ENCODE results near the gene RPS6KA3. TPM values are rescaled to one million over a fixed set of nuclear protein-coding genes. Genes with fewer than 3 reads are reported as not detected.

RPS6KA3 gene
- total RNA-seq, 1 donor from 2014 or later, result 40.5 TPM

DNA sequence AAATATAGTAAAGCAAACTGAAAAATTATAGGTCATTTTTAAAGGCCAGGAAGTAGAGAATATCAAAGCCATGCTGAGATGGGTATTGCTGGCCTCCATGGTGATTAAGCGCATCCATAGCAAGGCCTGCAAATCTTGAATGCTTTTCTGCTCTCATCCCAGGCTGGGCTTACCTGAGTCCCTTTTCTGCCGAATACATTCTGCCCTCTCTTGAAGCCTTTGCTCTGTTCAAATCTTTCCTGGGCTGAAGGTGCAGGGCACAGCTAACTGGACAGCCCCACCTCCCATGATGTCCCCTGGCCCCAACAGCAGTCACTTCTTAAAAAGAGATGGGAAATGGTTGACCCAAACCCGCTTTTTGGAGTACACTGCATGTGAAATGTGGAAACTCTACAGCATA, 115.0 kb downstream of the RPS6KA3 start:
- POLR2A ChIA-PET, result no interaction called here
- no peak for ATAC-seq (ENCODE audit: low read depth)
- Mint-ChIP-seq H3K4me3 (no peak overlapping the region), H3K4me1 (peaks cover 10% of the 10 kb centered on the region), H3K27me3 (no peaks in the 10 kb centered on the region), H3K27ac (no peak overlapping the region), H3K9me3 (no peaks in the 10 kb centered on the region), H3K36me3 (ENCODE audit: low read depth) (peaks cover 38% of the 10 kb centered on the region)
- CTCF ChIA-PET, result no interaction called here
- TF ChIP-seq, protein P1, sequence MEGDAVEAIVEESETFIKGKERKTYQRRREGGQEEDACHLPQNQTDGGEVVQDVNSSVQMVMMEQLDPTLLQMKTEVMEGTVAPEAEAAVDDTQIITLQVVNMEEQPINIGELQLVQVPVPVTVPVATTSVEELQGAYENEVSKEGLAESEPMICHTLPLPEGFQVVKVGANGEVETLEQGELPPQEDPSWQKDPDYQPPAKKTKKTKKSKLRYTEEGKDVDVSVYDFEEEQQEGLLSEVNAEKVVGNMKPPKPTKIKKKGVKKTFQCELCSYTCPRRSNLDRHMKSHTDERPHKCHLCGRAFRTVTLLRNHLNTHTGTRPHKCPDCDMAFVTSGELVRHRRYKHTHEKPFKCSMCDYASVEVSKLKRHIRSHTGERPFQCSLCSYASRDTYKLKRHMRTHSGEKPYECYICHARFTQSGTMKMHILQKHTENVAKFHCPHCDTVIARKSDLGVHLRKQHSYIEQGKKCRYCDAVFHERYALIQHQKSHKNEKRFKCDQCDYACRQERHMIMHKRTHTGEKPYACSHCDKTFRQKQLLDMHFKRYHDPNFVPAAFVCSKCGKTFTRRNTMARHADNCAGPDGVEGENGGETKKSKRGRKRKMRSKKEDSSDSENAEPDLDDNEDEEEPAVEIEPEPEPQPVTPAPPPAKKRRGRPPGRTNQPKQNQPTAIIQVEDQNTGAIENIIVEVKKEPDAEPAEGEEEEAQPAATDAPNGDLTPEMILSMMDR (IDR thresholded peaks at IDR 0.05), result no peak
- intact Hi-C loops (cut with micrococcal nuclease), result no loop called here
- DNase-seq, result no peak

DNA sequence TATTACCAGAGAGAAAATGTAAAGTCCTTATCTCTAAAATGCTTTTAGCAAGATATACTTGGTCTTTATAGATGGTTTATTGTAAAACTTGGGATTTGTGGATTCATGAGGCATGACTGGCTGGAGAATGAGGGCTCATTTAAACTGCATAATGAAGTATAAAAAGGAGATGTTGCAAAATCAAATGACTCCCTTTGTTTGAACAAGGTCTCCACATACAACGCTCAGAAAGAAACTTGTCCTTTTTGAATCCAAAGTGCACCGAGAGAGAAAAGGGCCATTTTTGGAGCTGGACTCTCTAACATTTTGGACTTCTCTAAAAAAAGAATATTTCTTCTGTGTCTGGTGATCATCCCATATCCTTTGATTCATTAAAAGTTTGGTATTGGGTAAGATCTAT, 117.4 kb downstream of the RPS6KA3 start:
- Mint-ChIP-seq H3K27ac (no peak overlapping the region), H3K36me3 (ENCODE audit: low read depth) (peaks cover 21% of the 10 kb centered on the region), H3K27me3 (no peaks in the 10 kb centered on the region), H3K4me1 (peaks cover 14% of the 10 kb centered on the region), H3K9me3 (no peaks in the 10 kb centered on the region), H3K4me3 (no peak overlapping the region)
- ATAC-seq (ENCODE audit: low read depth) (no peak), DNase-seq (no peak)
- CTCF ChIA-PET, result no interaction called here
- TF ChIP-seq, protein P1 (IDR thresholded peaks at IDR 0.05), result no peak
- intact Hi-C loops (cut with micrococcal nuclease), result no loop called here
- POLR2A ChIA-PET, result no interaction called here

DNA sequence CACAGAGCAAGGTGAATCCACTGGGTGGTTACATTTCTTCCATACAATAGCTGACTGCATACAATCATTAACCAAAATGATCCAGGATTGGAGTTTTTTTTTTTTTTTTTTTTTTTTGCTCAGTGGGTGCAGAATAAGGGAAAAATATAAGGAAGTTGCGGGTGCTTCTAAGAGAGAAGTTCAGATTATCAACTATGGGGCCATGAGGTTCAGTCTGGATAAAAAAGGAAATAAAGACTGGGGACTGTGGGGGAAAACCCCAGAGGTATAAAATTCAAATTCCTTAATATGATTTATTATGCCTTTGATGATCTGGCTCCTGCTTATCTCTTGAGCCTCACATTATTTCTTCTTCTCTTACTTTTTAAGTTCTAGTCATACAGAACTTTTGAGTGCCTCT, 119.1 kb downstream of the RPS6KA3 start:
- Mint-ChIP-seq H3K4me3 (no peak overlapping the region), H3K27me3 (no peaks in the 10 kb centered on the region), H3K9me3 (no peaks in the 10 kb centered on the region), H3K36me3 (ENCODE audit: low read depth) (peaks cover 13% of the 10 kb centered on the region), H3K27ac (no peak overlapping the region), H3K4me1 (peaks cover 17% of the 10 kb centered on the region)
- ATAC-seq (ENCODE audit: low read depth), result no peak
- intact Hi-C loops (cut with micrococcal nuclease), result no loop called here
- ChIA-PET CTCF (no interaction called here), POLR2A (no interaction called here)
- TF ChIP-seq, protein P1 (IDR thresholded peaks at IDR 0.05), result no peak
- no peak for DNase-seq

DNA sequence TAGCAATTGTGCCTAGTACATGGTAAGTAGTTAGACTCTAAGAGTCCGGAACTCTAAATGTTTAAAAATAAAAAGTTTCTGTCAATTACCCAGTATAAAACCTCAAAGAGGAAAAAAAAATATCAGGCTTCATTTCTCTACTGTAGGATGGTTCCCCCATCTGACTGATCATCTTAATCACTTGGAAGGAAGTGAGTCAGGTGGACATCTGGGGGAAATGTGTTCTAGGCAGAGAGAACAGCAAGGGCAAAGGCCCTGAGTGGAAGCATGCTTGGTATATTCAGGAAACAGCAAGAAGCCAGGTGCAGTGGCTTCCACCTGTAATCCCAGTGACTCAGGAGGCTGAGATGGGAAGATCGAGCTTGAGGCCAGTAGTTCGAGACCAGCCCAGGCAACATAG, 122.2 kb downstream of the RPS6KA3 start:
- peaks cover 2% of the 10 kb centered on the region for H3K36me3 Mint-ChIP-seq (ENCODE audit: low read depth)
- no peaks in the 10 kb centered on the region for H3K27me3 Mint-ChIP-seq
- no peak overlapping the region for H3K4me3 Mint-ChIP-seq
- ChIA-PET CTCF (no interaction called here), POLR2A (no interaction called here)
- no peaks in the 10 kb centered on the region for H3K9me3 Mint-ChIP-seq
- no peak for ATAC-seq (ENCODE audit: low read depth)
- DNase-seq, result no peak
- peaks cover 26% of the 10 kb centered on the region for H3K4me1 Mint-ChIP-seq
- intact Hi-C loops (cut with micrococcal nuclease), result loop anchor here (5.0 kb wide), 1 partner anchor 178 kb away; no protein-coding TSS in a partner anchor
- TF ChIP-seq, protein P1 (IDR thresholded peaks at IDR 0.05), result no peak
- no peak overlapping the region for H3K27ac Mint-ChIP-seq

DNA sequence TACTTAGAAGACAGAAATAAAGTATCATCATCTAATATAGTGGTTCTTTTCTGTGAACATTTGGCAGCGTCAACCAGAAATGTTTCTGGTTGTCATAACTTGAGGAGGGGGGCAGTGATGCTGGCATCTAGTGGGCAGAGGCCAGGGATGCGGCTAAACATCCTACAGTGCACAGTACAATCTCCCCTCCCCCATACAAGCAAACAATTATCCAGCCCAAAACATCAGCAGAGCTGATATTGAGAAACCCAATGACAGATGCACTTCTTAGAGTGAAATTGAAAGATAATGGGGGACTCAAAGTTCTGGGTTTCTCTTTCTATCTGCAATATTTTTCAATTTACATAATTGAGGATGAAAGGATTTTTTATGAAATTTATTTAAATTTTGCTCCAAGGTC, 123.1 kb downstream of the RPS6KA3 start:
- Mint-ChIP-seq H3K27me3 (no peaks in the 10 kb centered on the region), H3K27ac (no peak overlapping the region), H3K36me3 (ENCODE audit: low read depth) (peaks cover 3% of the 10 kb centered on the region), H3K4me1 (peaks cover 33% of the 10 kb centered on the region), H3K9me3 (no peaks in the 10 kb centered on the region), H3K4me3 (no peak overlapping the region)
- intact Hi-C loops (cut with micrococcal nuclease), result loop anchor here (2.0 to 5.0 kb wide), 2 partner anchors 179 to 1159 kb away; partner anchors contain the start of gene PHKA2
- ChIA-PET POLR2A (interaction anchor here (0.5 kb wide), 1 partner anchor 810 kb away, joined by 3 read pairs; no protein-coding TSS in a partner anchor), CTCF (no interaction called here)
- DNase-seq (no peak), ATAC-seq (ENCODE audit: low read depth) (no peak)
- TF ChIP-seq, protein P1 (IDR thresholded peaks at IDR 0.05), result no peak

All from activated B cell treated with CpG ODN at 0.5 μM for 24 hours (primary cell).